ENCODE results near the gene EMCN. TPM values are rescaled to one million over a fixed set of nuclear protein-coding genes. Genes with fewer than 3 reads are reported as not detected.

EMCN gene
- total RNA-seq, 2 experiments from 2014 or later, result not detected

DNA sequence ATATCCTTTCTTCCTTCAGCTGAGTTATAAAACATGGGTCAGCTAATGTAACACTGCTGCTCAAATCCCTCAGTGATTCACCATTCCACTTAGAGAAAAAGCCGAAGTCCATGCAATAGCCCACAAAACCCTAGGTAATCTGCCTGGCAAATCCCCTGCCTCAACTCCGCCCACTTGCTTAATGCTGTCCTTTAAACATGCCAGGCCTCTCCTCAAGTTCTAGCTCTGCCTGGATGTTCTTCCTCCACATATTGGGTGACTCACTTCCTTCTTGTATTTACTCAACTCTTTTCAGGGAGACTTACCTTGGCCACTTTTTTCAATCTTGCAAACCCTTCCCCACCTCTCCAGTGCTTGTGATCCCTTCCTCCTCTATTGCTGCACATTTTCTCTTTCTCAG lies 89.8 kb downstream of the EMCN start:
- no peak for DNase-seq
- Mint-ChIP-seq H3K27me3 (no peaks in the 10 kb centered on the region), H3K4me3 (no peak overlapping the region), H3K27ac (no peak overlapping the region), H3K4me1 (ENCODE audit: low read depth) (no peaks in the 10 kb centered on the region), H3K9me3 (no peaks in the 10 kb centered on the region), H3K36me3 (ENCODE audit: low read depth) (no peaks in the 10 kb centered on the region)
- ChIA-PET POLR2A (no interaction called here), CTCF (no interaction called here)
- intact Hi-C loops (cut with micrococcal nuclease), result no loop called here
- no peak for TF ChIP-seq CTCF (IDR thresholded peaks at IDR 0.05)
- ATAC-seq, result no peak

- Mint-ChIP-seq H3K36me3 (ENCODE audit: low read depth) (no peaks in the 10 kb centered on the region), H3K4me1 (ENCODE audit: low read depth) (no peaks in the 10 kb centered on the region), H3K27ac (no peak overlapping the region), H3K27me3 (no peaks in the 10 kb centered on the region), H3K9me3 (no peaks in the 10 kb centered on the region), H3K4me3 (no peak overlapping the region)
- ChIA-PET CTCF (no interaction called here), POLR2A (interaction anchor here (0.5 kb wide), 1 partner anchor 106 kb away, joined by 3 read pairs; no protein-coding TSS in a partner anchor)
- ATAC-seq, result no peak
- TF ChIP-seq CTCF (IDR thresholded peaks at IDR 0.05), result no peak
- intact Hi-C loops (cut with micrococcal nuclease), result no loop called here
- DNase-seq, result no peak
These were observed 93.4 kb downstream of the EMCN start for GRCh38 chr4:100424376-100424775.

- TF ChIP-seq CTCF (IDR thresholded peaks at IDR 0.05), result no peak
- no peaks in the 10 kb centered on the region for H3K27me3 Mint-ChIP-seq
- no peak overlapping the region for H3K27ac Mint-ChIP-seq
- H3K4me1 Mint-ChIP-seq (ENCODE audit: low read depth), result no peaks in the 10 kb centered on the region
- ChIA-PET POLR2A (no interaction called here), CTCF (no interaction called here)
- intact Hi-C loops (cut with micrococcal nuclease), result no loop called here
- DNase-seq (no peak), ATAC-seq (no peak)
- H3K4me3 Mint-ChIP-seq, result no peak overlapping the region
- H3K9me3 Mint-ChIP-seq, result no peaks in the 10 kb centered on the region
- no peaks in the 10 kb centered on the region for H3K36me3 Mint-ChIP-seq (ENCODE audit: low read depth)
These were observed 94.9 kb downstream of the EMCN start for GRCh38 chr4:100422894-100423293.

GRCh38 chr4:100421361-100421978 lies 96.4 kb downstream of the EMCN start:
- DNase-seq, result no peak
- intact Hi-C loops (cut with micrococcal nuclease), result no loop called here
- no peak for ATAC-seq
- Mint-ChIP-seq H3K4me1 (ENCODE audit: low read depth) (no peaks in the 10 kb centered on the region), H3K9me3 (no peaks in the 10 kb centered on the region), H3K27ac (no peak overlapping the region), H3K27me3 (no peaks in the 10 kb centered on the region), H3K4me3 (no peak overlapping the region), H3K36me3 (ENCODE audit: low read depth) (no peaks in the 10 kb centered on the region)
- ChIA-PET CTCF (no interaction called here), POLR2A (no interaction called here)
- peak; percentile 49 for TF ChIP-seq CTCF (IDR thresholded peaks at IDR 0.05)

DNA sequence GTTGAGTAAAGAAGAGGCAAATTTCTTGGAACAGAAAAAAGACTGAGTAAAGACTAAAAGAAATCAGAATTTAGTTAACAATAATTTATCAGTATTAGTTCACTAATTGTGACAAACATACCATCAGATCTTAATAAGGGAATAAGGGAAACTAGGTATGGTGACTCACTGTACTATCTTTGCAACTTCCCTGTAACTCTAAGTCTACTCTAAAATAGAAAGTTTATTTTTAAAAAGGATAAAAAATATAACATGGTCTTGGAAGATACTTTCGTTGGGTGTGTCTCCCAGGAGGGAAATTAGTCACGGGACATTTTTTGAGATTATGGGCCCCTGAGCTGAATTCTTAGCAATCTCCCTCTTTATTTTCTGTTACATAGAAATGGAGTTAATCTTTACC lies 97.3 kb downstream of the EMCN start:
- TF ChIP-seq CTCF (IDR thresholded peaks at IDR 0.05), result no peak
- intact Hi-C loops (cut with micrococcal nuclease), result no loop called here
- Mint-ChIP-seq H3K36me3 (ENCODE audit: low read depth) (no peaks in the 10 kb centered on the region), H3K4me3 (no peak overlapping the region), H3K9me3 (no peaks in the 10 kb centered on the region), H3K27me3 (no peaks in the 10 kb centered on the region), H3K4me1 (ENCODE audit: low read depth) (no peaks in the 10 kb centered on the region), H3K27ac (no peak overlapping the region)
- ChIA-PET CTCF (no interaction called here), POLR2A (no interaction called here)
- DNase-seq (no peak), ATAC-seq (no peak)
